Glutamatergic neuron (in vitro differentiated cells): Measurements from ENCODE around the gene KCTD2. TPM values are rescaled to one million over a fixed set of nuclear protein-coding genes. Genes with fewer than 3 reads are reported as not detected.

Source experiments
- DNase-seq: peaks from one replicate; pipeline ENCODE4 v3.0.0; 2022
- H3K27ac Mint-ChIP-seq: one replicate; pipeline ENCODE4 v1.8.0; 2020; ENCODE audit warnings: mild to moderate bottlenecking, mixed read lengths, inconsistent platforms; ENCODE audit not compliant: unreplicated experiment
- H3K27me3 Mint-ChIP-seq: one replicate; pipeline ENCODE4 v1.8.0; 2020; ENCODE audit warnings: mild to moderate bottlenecking, moderate library complexity, mixed read lengths, inconsistent platforms; ENCODE audit not compliant: unreplicated experiment
- H3K36me3 Mint-ChIP-seq: one replicate; pipeline ENCODE4 v1.8.0; 2020; ENCODE audit warnings: mild to moderate bottlenecking, mixed read lengths, inconsistent platforms; ENCODE audit not compliant: unreplicated experiment
- H3K4me1 Mint-ChIP-seq: one replicate; pipeline ENCODE4 v1.8.0; 2020; ENCODE audit warnings: mild to moderate bottlenecking, low read depth, mixed read lengths, inconsistent platforms; ENCODE audit not compliant: unreplicated experiment
- H3K4me3 Mint-ChIP-seq: one replicate; pipeline ENCODE4 v1.8.0; 2020; ENCODE audit warnings: mild to moderate bottlenecking, mixed read lengths, inconsistent platforms; ENCODE audit not compliant: unreplicated experiment
- H3K9me3 Mint-ChIP-seq: one replicate; pipeline ENCODE4 v1.8.0; 2020; ENCODE audit warnings: mild to moderate bottlenecking, moderate library complexity, mixed read lengths, inconsistent platforms; ENCODE audit not compliant: unreplicated experiment
- CTCF ChIP-seq: fragments of 200-600 bp; sonication (generic); IDR thresholded peaks from one replicate; pipeline ENCODE4 v1.5.0; 2021; ENCODE audit not compliant: partially characterized antibody, unreplicated experiment
- total RNA-seq: library from RNA; stranded (reverse); fragmentation: NEBNext Ultra II Directional; extraction: Animal tissue kit (Norgen Biotek cat#: 25700); gene quantifications from one replicate; pipeline ENCODE4 v1.2.1, GENCODE V29; 2021; ENCODE audit not compliant: unreplicated experiment

Gene KCTD2
- total RNA-seq, 1 donor from 2014 or later, result 23.4 TPM

GRCh38 chr17:75012096-75012345 is 35.0 kb upstream of the KCTD2 start:
- peak overlapping the region; percentile 98 for H3K4me3 Mint-ChIP-seq
- H3K36me3 Mint-ChIP-seq, result no peaks in the 10 kb centered on the region
- peaks cover 22% of the 10 kb centered on the region for H3K4me1 Mint-ChIP-seq
- peaks cover 9% of the 10 kb centered on the region for H3K27me3 Mint-ChIP-seq
- no peak for TF ChIP-seq CTCF
- DNase-seq, result no peak
- peaks cover 6% of the 10 kb centered on the region for H3K9me3 Mint-ChIP-seq
- H3K27ac Mint-ChIP-seq, result peak overlapping the region; percentile 100

- Mint-ChIP-seq H3K9me3 (peaks cover 6% of the 10 kb centered on the region), H3K36me3 (no peaks in the 10 kb centered on the region), H3K4me1 (peaks cover 22% of the 10 kb centered on the region), H3K4me3 (peak within 1 kb of the TSS; percentile 98), H3K27ac (peak within 1 kb of the TSS; percentile 100), H3K27me3 (peaks cover 9% of the 10 kb centered on the region)
- TF ChIP-seq CTCF, result peak; percentile 74
- DNase-seq, result peak; percentile 92
These were observed 34.5 kb upstream of the KCTD2 start, which contains the start of gene MRPL58 for GRCh38 chr17:75012346-75013091. MRPL58 (plus strand) TSS chr17:75012670; CDS start chr17:75012687, 17 bp downstream.

- DNase-seq, result no peak
- Mint-ChIP-seq H3K4me1 (peaks cover 22% of the 10 kb centered on the region), H3K9me3 (peaks cover 6% of the 10 kb centered on the region), H3K36me3 (no peaks in the 10 kb centered on the region), H3K4me3 (peak overlapping the region; percentile 82), H3K27ac (peak overlapping the region; percentile 100), H3K27me3 (peaks cover 8% of the 10 kb centered on the region)
- no peak for TF ChIP-seq CTCF
These were observed 33.9 kb upstream of the KCTD2 start for GRCh38 chr17:75013092-75013559.

GRCh38 chr17:75019146-75019545 is 27.9 kb upstream of the KCTD2 start:
- Mint-ChIP-seq H3K27me3 (no peaks in the 10 kb centered on the region), H3K4me3 (no peak overlapping the region), H3K9me3 (no peaks in the 10 kb centered on the region), H3K4me1 (no peaks in the 10 kb centered on the region), H3K27ac (no peak overlapping the region), H3K36me3 (no peaks in the 10 kb centered on the region)
- TF ChIP-seq CTCF, result no peak
- DNase-seq, result no peak

- no peaks in the 10 kb centered on the region for H3K9me3 Mint-ChIP-seq
- no peaks in the 10 kb centered on the region for H3K27me3 Mint-ChIP-seq
These were observed 27.3 kb upstream of the KCTD2 start for GRCh38 chr17:75019710-75020109.

More at GRCh38 chr17:75019710-75020109, 27.3 kb upstream of the KCTD2 start:
- H3K27ac Mint-ChIP-seq, result no peak overlapping the region
- DNase-seq, result no peak
- TF ChIP-seq CTCF, result no peak
- H3K4me1 Mint-ChIP-seq, result no peaks in the 10 kb centered on the region
- H3K36me3 Mint-ChIP-seq, result no peaks in the 10 kb centered on the region
- H3K4me3 Mint-ChIP-seq, result no peak overlapping the region
